22Rv1 (cell line): Measurements from ENCODE around the gene VDR.

Source experiments
- ZFX ChIP-seq: fragments of 450-650 bp; IDR thresholded peaks from 2 replicates; pipeline ENCODE4 v1.6.1; 2017; ENCODE audit warnings: antibody characterized with exemption, borderline replicate concordance
- TF ChIP-seq, protein P1 (sequence below): fragments of 450-650 bp; IDR thresholded peaks from 2 replicates; pipeline ENCODE4 v1.5.1; 2017; ENCODE audit warnings: mild to moderate bottlenecking

DNA sequence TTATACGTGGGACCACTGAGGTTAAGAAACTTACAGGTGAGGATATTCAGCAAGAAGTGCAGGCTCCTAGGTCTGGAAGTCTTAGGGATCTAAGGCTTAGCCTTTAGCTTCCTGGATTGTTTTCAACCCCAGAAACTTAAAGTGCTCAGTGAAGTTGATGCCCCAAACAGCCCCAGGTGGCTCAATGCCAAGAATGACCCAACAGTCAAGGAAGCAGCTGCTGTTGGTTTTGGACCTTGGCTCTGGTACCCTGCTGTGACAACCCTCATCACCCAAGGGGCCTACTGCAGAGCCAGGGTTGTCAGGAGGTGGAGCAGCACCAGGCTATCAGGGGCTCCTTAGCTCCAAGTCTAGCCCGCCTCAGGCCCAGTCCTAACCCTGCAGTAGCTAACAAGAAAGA lies 36.8 kb downstream of the VDR start:
- TF ChIP-seq, protein P1, sequence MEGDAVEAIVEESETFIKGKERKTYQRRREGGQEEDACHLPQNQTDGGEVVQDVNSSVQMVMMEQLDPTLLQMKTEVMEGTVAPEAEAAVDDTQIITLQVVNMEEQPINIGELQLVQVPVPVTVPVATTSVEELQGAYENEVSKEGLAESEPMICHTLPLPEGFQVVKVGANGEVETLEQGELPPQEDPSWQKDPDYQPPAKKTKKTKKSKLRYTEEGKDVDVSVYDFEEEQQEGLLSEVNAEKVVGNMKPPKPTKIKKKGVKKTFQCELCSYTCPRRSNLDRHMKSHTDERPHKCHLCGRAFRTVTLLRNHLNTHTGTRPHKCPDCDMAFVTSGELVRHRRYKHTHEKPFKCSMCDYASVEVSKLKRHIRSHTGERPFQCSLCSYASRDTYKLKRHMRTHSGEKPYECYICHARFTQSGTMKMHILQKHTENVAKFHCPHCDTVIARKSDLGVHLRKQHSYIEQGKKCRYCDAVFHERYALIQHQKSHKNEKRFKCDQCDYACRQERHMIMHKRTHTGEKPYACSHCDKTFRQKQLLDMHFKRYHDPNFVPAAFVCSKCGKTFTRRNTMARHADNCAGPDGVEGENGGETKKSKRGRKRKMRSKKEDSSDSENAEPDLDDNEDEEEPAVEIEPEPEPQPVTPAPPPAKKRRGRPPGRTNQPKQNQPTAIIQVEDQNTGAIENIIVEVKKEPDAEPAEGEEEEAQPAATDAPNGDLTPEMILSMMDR = no peak
- no peak for TF ChIP-seq ZFX
